Pancreas (tissue), 10 donors: Measurements from ENCODE around the gene BST1. TPM values are rescaled to one million over a fixed set of nuclear protein-coding genes. Genes with fewer than 3 reads are reported as not detected.
A peak's percentile ranks its signal among the peaks of the same experiment; 100 is the strongest.

Experiments
- ATAC-seq, 4 donors: fragments of 200-7000 bp; cut with Tn5 transposase; one replicate each; pipeline versions ENCODE4 v1.8.0 to v1.9.1; 2020; ENCODE audit warnings: mild to moderate bottlenecking in 4 of 4, moderate library complexity in 4 of 4
- DNase-seq, 6 donors: peaks; one replicate each; pipeline ENCODE4 v3.0.0-alpha.2; 2020
- FAIRE-seq: peaks from 2 replicates; lab custom pipeline; 2012; peaks lifted over from hg19 to GRCh38; lab: Jason Lieb, UNC
- H3K27ac ChIP-seq, 4 donors: fragments of 200-600 bp; sonication (generic); 1 replicate in 3 of 4; 2 replicates in 1 of 4; pipeline versions ENCODE4 v1.5.0 to v1.8.0; 2020
- H3K27me3 ChIP-seq, 4 donors: fragments of 200-600 bp; one replicate each; pipeline ENCODE4 v1.8.0; 2021
- H3K36me3 ChIP-seq, 3 donors: fragments of 200-600 bp; sonication (generic) in 1 of 3; one replicate each; pipeline versions ENCODE4 v1.5.0 to v1.8.0; 2020 to 2021
- H3K4me1 ChIP-seq, 3 donors: fragments of 200-600 bp; one replicate each; pipeline ENCODE4 v1.8.0; 2021
- H3K4me3 ChIP-seq, 4 donors: fragments of 200-600 bp; sonication (generic) in 2 of 4; one replicate each; pipeline versions ENCODE4 v1.5.0 to v1.8.0; 2020 to 2021
- H3K9me3 ChIP-seq, 4 donors: fragments of 200-600 bp; one replicate each; pipeline ENCODE4 v1.8.0; 2021
- WGBS, 2 donors: extraction: QIAGEN DNeasy Blood & Tissue Kit; methylation state at CpG; one replicate each; pipeline ENCODE4 v1.1.7; 2013; 5-methylcytosine and 5-hydroxymethylcytosine counted together
- intact Hi-C, 3 donors: fragments of 100-400 bp; cut with DNase I; formaldehyde crosslinking; loops; one replicate each; pipeline versions ENCODE4 v1.11.1 to v1.14.2; 2022
- polyA plus RNA-seq, 2 donors: library from polyadenylated mRNA; stranded (reverse); fragments of 200-250 nt; gene quantifications; one replicate each; pipeline ENCODE4 v1.2.3, GENCODE V29; 2013
- total RNA-seq, 6 donors: library from RNA; stranded (reverse); fragmentation: NEBNext Ultra II Directional in 4 of 6; extraction: Animal tissue kit (Norgen Biotek cat#: 25700) in 4 of 6; gene quantifications; one replicate each; pipeline versions ENCODE4 v1.2.1 to v1.2.4, GENCODE V29; 2021 to 2023
- TF ChIP-seq, protein P1 (sequence below), 4 donors: fragments of 200-600 bp; sonication (generic) in 3 of 4; IDR thresholded peaks; one replicate each; pipeline versions ENCODE4 v1.5.0 to v1.8.0; 2021; ENCODE audit warnings: antibody characterized with exemption in 4 of 4
- donor health status: healthy with polysubstance abuse.
- donor health status: DM: no; HTN: no; CAD: no; lungs with moderate emphysema.
- donor health status: DM: no; HTN: no; CAD: no.
- donor health status: control.
- donor health status: control.
- donor health status: Bipolar disorder and iron deficiency.
- donor health status: DM: yes; HTN: yes; CAD: no.
- donor health status: DM: no; HTN: no; CAD: no.
- donor health status: DM: no; HTN: no; CAD: no.
- donor health status: DM: yes; HTN: yes; CAD: no.

Gene BST1
- total and polyA plus RNA-seq, 8 donors = 0.24 to 2.8 (median 0.49) TPM

DNA sequence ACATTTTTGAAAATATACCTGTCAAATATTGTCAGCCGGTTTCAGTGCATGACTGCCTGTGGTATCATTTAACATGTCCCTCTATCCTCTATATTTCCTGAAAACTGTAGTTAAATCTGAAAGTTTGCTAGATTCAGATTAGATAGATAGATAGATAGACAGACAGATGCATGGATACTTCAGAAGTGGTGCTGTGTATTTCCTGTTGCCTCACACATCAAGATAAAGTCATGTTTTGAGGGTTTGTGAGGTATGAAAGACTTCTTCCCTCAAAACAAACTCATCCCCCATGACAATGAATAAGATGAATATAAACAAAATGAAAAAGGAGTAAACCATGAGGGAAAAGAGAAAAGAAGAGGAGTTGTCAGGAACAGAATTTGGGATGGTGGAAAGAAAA is 6.0 kb upstream of the BST1 start:
- no peaks in the 10 kb centered on the region for H3K27me3 ChIP-seq
- H3K4me3 ChIP-seq = no peak overlapping the region
- DNase-seq (no peak), ATAC-seq (no peak), FAIRE-seq (no peak)
- H3K27ac ChIP-seq = no peak overlapping the region
- no peaks in the 10 kb centered on the region for H3K36me3 ChIP-seq
- TF ChIP-seq, protein P1, sequence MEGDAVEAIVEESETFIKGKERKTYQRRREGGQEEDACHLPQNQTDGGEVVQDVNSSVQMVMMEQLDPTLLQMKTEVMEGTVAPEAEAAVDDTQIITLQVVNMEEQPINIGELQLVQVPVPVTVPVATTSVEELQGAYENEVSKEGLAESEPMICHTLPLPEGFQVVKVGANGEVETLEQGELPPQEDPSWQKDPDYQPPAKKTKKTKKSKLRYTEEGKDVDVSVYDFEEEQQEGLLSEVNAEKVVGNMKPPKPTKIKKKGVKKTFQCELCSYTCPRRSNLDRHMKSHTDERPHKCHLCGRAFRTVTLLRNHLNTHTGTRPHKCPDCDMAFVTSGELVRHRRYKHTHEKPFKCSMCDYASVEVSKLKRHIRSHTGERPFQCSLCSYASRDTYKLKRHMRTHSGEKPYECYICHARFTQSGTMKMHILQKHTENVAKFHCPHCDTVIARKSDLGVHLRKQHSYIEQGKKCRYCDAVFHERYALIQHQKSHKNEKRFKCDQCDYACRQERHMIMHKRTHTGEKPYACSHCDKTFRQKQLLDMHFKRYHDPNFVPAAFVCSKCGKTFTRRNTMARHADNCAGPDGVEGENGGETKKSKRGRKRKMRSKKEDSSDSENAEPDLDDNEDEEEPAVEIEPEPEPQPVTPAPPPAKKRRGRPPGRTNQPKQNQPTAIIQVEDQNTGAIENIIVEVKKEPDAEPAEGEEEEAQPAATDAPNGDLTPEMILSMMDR (IDR thresholded peaks at IDR 0.05) = no peak
- intact Hi-C loops = no loop called here
- WGBS, 2 donors = 93 to 97% methylated on average over 1 of the region's 1 CpG
- no peaks in the 10 kb centered on the region for H3K4me1 ChIP-seq
- H3K9me3 ChIP-seq = no peaks in the 10 kb centered on the region

DNA sequence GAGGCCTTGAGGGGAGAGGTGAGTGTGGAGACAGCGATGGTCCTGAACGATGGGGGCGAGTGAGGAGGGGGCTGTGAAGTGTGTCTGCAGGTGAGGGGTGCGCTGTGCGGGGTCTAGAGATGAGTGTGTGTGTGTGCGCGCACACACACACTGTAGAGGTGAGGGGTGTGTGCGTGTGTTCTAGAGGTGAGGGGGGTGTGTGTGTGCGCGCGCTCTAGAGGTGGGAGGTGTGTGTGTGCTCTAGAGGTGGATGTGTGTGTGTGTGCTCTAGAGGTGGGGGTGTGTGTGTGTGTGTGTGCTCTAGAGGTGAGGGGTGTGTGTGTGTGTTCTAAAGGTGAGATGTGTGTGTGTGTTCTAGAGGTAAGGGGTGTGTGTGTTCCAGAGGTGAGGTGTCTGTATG is 574 bp downstream of the BST1 start:
- peak in 1 of 6 donors; percentile 52 for DNase-seq
- Histone ChIP-seq H3K4me1 (no peaks in the 10 kb centered on the region), H3K27me3 (no peaks in the 10 kb centered on the region), H3K9me3 (no peaks in the 10 kb centered on the region), H3K4me3 (peak overlapping the region in 1 of 4 donors; percentile 48), H3K27ac (no peak overlapping the region), H3K36me3 (no peaks in the 10 kb centered on the region)
- TF ChIP-seq, protein P1 (IDR thresholded peaks at IDR 0.05) = no peak
- no peak for FAIRE-seq
- no peak for ATAC-seq
- 76 to 79% methylated on average over 11 of the region's 11 CpGs for WGBS, 2 donors
- intact Hi-C loops = no loop called here

DNA sequence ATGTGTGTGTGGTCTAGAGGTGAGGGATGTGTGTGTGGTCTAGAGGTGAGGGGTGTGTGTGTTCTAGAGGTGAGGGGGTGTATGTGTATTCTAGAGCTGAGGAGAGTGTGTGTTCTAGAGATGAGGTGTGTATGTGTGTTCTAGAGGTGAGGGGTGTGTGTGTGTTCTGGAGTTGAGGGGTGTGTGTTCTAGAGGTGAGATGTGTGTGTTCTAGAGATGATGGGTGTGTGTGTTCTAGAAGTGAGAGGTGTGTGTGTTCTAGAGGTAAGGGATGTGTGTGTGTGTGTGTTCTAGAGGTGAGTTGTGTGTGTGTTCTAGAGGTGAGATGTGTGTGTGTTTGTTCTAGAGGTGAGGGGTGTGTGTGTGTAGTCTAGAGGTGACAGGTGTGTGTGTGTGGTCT is 1.3 kb downstream of the BST1 start:
- Histone ChIP-seq H3K4me1 (no peaks in the 10 kb centered on the region), H3K27ac (no peak overlapping the region), H3K36me3 (no peaks in the 10 kb centered on the region), H3K4me3 (no peak overlapping the region), H3K9me3 (no peaks in the 10 kb centered on the region), H3K27me3 (no peaks in the 10 kb centered on the region)
- intact Hi-C loops = no loop called here
- FAIRE-seq (no peak), ATAC-seq (no peak), DNase-seq (no peak)
- TF ChIP-seq, protein P1 (IDR thresholded peaks at IDR 0.05) = no peak

DNA sequence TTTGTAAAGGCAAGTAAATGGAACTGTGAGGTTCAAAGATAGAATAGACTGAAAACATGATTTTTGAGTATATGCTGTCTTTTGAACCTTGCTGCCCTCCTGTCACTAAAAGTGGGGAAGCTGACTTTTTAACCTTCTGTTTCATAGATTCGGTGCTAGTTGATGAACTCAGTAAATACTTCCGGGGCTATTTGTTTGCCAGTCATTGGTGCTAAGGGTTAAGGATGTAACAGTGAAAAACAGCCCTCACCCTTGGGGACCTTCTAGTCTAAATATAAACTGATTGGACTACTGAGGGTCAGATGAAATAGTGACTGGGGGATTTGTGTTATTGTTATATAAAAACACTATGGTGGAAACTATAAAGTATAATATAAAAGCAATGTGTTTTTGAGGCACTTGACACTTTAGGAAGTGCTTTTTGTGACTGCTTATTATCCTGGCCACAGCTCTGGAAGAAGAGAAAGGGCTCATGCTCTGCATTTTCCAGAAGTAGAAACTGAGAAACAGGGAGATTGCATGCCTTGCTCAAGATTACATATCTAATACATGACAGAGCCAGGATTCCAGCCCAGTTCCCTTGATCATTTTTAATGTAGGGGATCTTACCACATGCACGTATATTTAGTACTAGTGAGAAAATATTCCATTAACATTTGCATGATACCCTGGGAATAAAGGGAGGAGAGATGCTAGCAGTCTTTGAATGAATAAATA is 3.9 kb downstream of the BST1 start:
- DNase-seq (no peak), FAIRE-seq (no peak), ATAC-seq (no peak)
- Histone ChIP-seq H3K27ac (no peak overlapping the region), H3K27me3 (no peaks in the 10 kb centered on the region), H3K9me3 (no peaks in the 10 kb centered on the region), H3K4me3 (no peak overlapping the region), H3K4me1 (no peaks in the 10 kb centered on the region), H3K36me3 (no peaks in the 10 kb centered on the region)
- intact Hi-C loops = no loop called here
- TF ChIP-seq, protein P1 (IDR thresholded peaks at IDR 0.05) = no peak
- 41 to 52% methylated on average over 3 of the region's 3 CpGs for WGBS, 2 donors

DNA sequence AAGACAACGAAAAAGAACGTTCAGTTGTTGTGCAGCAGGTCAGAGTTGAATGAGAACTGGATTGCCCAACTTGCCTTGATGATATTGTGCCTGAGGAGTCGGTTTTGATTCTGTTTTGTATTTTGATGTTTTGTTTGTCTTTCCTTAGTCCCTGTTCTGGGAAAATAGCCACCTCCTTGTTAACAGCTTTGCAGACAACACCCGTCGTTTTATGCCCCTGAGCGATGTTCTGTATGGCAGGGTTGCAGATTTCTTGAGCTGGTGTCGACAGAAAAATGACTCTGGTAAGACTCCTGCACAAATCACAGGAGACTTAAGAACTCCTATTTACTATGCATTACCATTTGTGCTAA is 4.5 kb downstream of the BST1 start:
- intact Hi-C loops = no loop called here
- Histone ChIP-seq H3K4me3 (no peak overlapping the region), H3K27ac (no peak overlapping the region), H3K36me3 (no peaks in the 10 kb centered on the region), H3K4me1 (no peaks in the 10 kb centered on the region), H3K27me3 (no peaks in the 10 kb centered on the region), H3K9me3 (no peaks in the 10 kb centered on the region)
- TF ChIP-seq, protein P1 (IDR thresholded peaks at IDR 0.05) = no peak
- FAIRE-seq (no peak), ATAC-seq (no peak), DNase-seq (no peak)
- WGBS, 2 donors = 52 to 55% methylated on average over 7 of the region's 7 CpGs
